ENCODE results near the gene ASB11.

ASB11 gene

GRCh38 chrX:15244421-15244820 lies 71.0 kb downstream of the ASB11 start:
- in situ Hi-C loops (cut with MboI; ENCODE audit: low pct_unique_long_range_greater_than_20kb, low sequenced_read_pairs, unreplicated experiment), result no loop called here

GRCh38 chrX:15242899-15243555 lies 72.4 kb downstream of the ASB11 start:
- TF ChIP-seq, protein P1, sequence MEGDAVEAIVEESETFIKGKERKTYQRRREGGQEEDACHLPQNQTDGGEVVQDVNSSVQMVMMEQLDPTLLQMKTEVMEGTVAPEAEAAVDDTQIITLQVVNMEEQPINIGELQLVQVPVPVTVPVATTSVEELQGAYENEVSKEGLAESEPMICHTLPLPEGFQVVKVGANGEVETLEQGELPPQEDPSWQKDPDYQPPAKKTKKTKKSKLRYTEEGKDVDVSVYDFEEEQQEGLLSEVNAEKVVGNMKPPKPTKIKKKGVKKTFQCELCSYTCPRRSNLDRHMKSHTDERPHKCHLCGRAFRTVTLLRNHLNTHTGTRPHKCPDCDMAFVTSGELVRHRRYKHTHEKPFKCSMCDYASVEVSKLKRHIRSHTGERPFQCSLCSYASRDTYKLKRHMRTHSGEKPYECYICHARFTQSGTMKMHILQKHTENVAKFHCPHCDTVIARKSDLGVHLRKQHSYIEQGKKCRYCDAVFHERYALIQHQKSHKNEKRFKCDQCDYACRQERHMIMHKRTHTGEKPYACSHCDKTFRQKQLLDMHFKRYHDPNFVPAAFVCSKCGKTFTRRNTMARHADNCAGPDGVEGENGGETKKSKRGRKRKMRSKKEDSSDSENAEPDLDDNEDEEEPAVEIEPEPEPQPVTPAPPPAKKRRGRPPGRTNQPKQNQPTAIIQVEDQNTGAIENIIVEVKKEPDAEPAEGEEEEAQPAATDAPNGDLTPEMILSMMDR (IDR thresholded peaks at IDR 0.05; ENCODE audit: extremely low read depth, insufficient read depth, missing control alignments), result peak; percentile 59
- DNase-seq (ENCODE audit: low spot score), result peak; percentile 65
- in situ Hi-C loops (cut with MboI; ENCODE audit: low pct_unique_long_range_greater_than_20kb, low sequenced_read_pairs, unreplicated experiment), result no loop called here

More at GRCh38 chrX:15244421-15244820, 71.0 kb downstream of the ASB11 start:
- TF ChIP-seq, protein P1 (IDR thresholded peaks at IDR 0.05; ENCODE audit: extremely low read depth, insufficient read depth, missing control alignments), result no peak
- DNase-seq (ENCODE audit: low spot score), result no peak

DNA sequence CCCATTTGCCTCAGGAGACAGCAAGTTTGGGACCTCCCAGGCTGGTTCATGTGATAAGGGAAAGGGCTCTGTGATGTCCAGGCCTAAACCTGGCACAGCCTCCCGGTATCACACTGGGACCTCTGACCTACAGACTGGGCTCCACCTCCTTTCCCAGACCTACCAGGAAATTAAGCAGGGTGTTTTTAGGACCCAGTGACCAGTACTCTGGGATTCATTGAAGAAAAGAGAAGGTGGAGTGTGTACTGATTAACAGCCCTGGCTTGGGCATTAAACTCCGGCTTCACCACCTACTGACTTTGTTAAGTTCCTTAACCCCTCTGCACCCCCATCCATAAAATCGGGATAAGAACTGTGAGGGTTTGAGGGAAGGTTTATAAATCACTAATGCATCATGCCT lies 74.1 kb downstream of the ASB11 start:
- TF ChIP-seq, protein P1 (IDR thresholded peaks at IDR 0.05; ENCODE audit: extremely low read depth, insufficient read depth, missing control alignments), result no peak
- no peak for DNase-seq (ENCODE audit: low spot score)
- in situ Hi-C loops (cut with MboI; ENCODE audit: low pct_unique_long_range_greater_than_20kb, low sequenced_read_pairs, unreplicated experiment), result no loop called here

DNA sequence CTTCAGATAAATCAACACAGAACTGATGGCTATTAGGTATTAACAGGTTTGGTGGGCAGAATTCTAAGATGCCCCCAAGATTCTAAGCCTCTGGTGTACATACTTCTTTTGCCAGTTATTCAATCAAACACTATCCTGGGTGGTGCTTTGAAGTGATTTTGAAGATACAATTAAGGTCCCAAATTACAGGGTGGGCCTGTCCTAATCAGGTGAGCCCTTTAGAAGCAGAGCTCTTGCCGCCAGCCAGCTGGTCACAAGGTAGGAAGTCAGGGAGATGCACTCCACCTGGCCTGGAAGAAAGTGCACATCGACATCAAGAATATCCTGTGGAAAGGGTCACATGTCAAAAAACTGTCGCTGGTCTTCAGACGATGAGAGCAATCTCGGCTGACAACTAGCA lies 75.0 kb downstream of the ASB11 start:
- TF ChIP-seq, protein P1 (IDR thresholded peaks at IDR 0.05; ENCODE audit: extremely low read depth, insufficient read depth, missing control alignments), result no peak
- no peak for DNase-seq (ENCODE audit: low spot score)
- in situ Hi-C loops (cut with MboI; ENCODE audit: low pct_unique_long_range_greater_than_20kb, low sequenced_read_pairs, unreplicated experiment), result no loop called here

GRCh38 chrX:15236146-15236545 lies 79.3 kb downstream of the ASB11 start:
- TF ChIP-seq, protein P1 (IDR thresholded peaks at IDR 0.05; ENCODE audit: extremely low read depth, insufficient read depth, missing control alignments), result no peak
- in situ Hi-C loops (cut with MboI; ENCODE audit: low pct_unique_long_range_greater_than_20kb, low sequenced_read_pairs, unreplicated experiment), result no loop called here
- no peak for DNase-seq (ENCODE audit: low spot score)

DNA sequence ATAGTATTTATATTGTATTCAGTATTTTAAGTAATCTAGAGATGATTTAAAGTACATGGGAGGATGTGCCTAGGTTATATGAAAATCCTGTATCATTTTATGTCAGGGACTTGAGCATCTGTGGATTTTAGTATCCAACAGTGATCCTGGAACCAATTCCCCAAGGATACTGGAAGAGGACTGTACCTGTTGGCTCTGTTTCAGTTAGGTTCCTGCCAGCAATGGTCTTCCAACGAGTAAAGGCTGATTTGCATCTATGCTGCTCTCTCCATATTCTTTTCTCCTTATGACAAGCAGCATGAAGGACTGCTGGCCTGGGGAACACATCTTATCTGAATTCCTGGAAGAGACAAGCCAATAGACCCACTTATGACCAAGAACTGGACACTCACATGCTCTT lies 80.4 kb downstream of the ASB11 start:
- in situ Hi-C loops (cut with MboI; ENCODE audit: low pct_unique_long_range_greater_than_20kb, low sequenced_read_pairs, unreplicated experiment), result no loop called here
- DNase-seq (ENCODE audit: low spot score), result no peak
- TF ChIP-seq, protein P1 (IDR thresholded peaks at IDR 0.05; ENCODE audit: extremely low read depth, insufficient read depth, missing control alignments), result no peak
